Measurements from ENCODE around the gene SYNGR3.
"Not testable (repeated sequence)": the region's sequence is repeated elsewhere in the genome, so short reads cannot be mapped to it uniquely, and the experiment has no call there.

Gene SYNGR3

DNA sequence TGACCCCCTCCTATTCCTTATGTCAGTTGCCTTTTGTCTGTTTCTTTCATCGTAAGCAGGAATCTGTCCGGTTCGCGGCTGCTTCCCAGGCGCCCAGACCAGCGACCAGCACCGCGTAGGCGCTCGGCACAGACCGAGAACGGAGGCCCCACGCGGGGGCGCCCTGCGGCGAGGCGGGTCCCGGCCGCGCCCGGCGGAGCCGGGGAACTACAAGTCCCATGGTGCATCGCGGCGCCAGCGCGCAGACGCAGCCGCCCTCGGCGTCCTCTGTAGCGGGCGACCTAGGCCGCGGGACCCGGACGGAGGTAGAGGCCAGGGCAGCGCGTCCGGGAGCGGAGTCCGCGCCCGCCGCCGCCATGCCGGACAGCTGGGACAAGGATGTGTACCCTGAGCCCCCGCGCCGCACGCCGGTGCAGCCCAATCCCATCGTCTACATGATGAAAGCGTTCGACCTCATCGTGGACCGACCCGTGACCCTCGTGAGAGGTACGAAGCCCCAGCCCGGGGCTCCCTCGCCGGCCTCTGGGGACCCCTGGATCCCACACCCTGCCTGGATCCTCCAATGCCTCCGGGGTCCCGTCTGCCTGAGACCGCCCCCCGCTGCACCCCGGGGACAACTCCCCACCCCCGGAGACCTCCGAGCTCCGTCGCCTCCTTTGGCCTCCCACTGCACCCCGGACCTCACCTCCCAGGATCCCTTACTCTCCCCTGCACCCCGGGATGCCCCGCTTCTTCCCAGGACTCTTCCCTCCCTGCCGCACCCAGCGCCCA lies 30.3 kb upstream of the SYNGR3 start, which contains the start of gene NDUFB10:
Gene NDUFB10 (plus strand): TSS at position 270 of the 771 bp plus-strand sequence. CDS start 87 bp downstream, at position 357.
- peak; percentile 83 to 88 for DNase-seq

- DNase-seq: peak; percentile 51 to 77
Observed at GRCh38 chr16:1960665-1961630, 28.8 kb upstream of the SYNGR3 start.

DNA sequence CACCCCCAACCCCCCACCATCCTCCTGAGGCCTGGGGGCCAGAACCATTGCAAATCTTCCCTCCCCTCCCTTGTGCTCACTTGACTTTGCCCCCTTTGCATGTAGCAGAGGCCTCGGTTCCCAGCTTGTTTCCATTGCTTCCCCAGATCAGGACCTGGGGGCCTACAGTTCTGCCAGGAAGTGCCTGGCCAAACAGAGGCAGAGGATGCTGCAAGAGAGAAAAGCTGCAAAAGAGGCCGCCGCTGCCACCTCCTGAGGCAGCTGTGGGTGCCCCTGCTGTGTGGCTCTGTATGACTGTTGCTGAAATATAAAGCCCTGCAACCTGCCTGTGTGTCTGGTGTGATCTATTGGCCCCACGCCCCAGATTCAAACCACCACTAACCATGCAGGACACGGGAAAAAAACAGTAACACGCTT lies 28.1 kb upstream of the SYNGR3 start:
- DNase-seq: peak in 1 of 2 experiments; percentile 26

DNA sequence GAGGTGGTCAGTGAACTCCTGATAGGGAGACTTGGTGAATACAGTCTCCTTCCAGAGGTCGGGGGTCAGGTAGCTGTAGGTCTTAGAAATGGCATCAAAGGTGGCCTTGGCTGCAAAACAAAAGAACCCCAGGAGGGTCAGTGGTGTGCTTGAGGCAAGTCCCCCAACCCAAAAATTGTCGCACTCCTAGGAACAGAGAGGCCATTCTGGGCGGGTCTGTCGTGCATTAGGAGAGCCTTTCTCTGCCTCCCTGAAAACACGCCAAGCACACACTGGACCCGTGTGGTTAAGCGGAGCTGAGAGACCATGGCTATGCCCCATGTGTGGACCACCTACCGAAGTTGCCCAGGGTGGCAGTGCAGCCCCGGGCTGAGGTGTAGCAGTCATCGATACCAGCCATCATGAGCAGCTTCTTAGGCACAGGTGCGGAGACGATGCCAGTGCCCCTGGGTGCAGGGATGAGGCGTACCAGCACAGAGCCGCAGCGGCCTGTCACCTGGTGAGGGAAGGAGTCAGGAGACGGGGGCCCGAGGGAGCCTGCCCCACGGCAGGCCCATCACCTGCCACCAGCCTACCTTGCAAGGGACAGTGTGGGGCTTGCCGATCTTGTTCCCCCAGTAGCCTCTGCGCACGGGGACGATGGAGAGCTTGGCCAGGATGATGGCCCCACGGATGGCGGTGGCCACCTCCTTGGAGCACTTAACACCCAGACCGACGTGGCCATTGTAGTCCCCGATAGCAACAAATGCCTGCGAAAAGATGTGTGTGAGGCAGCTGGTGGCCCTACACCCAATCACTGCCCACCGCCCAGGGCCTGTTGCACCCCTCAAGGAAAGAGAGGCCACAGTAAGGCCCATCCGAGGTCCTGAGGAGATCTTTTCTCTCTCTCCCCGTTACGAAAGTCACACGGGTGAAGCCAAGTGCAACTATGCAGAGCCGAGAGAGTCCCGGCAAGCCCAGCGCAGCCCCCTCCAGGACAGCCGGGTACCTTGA lies 27.3 kb upstream of the SYNGR3 start:
- DNase-seq: not testable (repeated sequence)

DNA sequence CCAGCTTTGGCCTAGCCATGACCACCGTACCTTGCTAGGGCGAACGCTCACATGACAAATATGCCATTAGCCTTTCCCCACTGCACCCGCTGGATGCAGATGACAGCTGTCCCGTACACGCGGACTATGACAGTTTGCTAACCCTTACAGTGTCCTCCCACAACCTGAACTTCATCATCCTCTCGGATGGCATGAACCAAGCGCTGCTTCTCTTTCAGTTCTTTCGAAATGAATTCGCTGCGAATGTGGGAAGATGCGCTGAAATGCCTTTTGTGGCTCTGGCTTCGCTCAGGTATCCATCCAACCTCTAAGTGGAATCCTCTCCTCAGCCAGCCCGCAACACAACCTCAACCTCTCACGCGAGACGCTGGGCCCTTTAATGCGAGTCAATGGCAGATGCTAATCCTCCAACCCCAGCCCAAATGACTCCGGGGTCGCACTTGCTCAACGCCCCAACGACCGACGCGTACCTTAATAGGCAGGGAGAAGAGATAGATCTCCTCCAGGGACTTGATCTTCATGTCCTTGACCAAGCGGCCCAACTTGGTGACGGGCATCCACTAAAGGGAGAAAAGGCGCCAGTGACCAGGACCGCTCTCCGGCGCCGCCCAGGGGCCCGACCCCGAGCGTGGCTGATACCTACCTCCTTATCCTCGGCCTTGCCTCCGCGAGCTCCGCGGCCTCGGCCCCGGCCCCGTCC lies 25.8 kb upstream of the SYNGR3 start:
- DNase-seq: peak; percentile 46

DNA sequence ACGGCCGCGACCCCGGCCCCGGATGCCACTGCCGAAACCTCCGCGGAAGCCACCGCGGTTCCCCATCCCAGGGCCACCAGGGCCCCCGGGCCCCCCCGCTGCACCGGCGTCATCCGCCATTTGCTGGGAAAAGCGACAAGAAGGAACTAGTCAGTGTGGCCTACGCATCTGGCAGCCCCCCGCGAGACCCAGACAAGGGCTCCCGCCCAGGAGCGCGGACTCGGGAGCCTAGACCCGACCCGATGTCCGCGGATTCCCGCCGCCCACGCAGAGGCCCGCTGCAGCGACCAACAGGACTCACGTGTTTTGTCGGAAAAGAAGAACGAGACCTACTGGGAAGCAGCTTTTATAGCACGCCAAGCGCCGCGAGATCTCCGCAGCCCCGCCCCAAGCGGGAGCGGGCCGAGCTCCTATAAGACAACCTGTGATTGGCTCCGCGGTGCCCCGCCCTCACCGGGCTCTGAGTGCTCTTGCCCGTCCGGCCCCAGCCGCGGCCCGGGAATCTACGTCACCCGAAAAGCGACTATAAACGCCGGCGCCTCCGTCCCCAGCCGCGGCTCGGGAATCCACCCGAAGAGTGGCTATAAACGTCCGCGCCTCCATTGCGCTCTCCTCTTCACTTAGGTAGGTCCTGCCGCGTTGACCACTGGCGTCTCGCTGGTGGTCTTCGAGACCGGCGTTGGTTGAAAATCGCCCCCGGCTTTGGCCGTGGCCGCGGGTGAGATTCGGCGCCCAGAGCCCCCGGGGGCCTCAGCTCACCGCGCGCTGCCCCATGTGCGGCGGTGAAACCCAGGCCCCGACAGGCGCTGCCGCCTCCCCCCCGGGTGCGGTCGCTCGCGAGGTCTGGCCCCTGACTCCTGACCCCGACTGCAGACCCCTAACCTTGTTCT lies 25.0 kb upstream of the SYNGR3 start, which contains the start of gene RPS2:
Gene RPS2 (minus strand): TSS at position 321 of the 890 bp plus-strand sequence. CDS start 201 bp downstream, at position 120.
- peak; percentile 98 for DNase-seq

GRCh38 chr16:1965396-1966001 lies 24.3 kb upstream of the SYNGR3 start:
- DNase-seq: no peak

- no peak for DNase-seq
Observed at GRCh38 chr16:1966460-1966859, 23.3 kb upstream of the SYNGR3 start, which contains the start of gene RNF151. Gene RNF151 (plus strand): TSS chr16:1966856. CDS start chr16:1966882, 26 bp downstream.

- DNase-seq: no peak
Observed at GRCh38 chr16:1968146-1968953, 21.4 kb upstream of the SYNGR3 start.

- DNase-seq: peak; percentile 92 to 95
Observed at GRCh38 chr16:1971796-1972489, 17.8 kb upstream of the SYNGR3 start, which contains the start of gene TBL3. Gene TBL3 (plus strand): TSS chr16:1972053. CDS start chr16:1972165, 112 bp downstream.

GRCh38 chr16:1972490-1972877 lies 17.3 kb upstream of the SYNGR3 start:
- DNase-seq: no peak

DNA sequence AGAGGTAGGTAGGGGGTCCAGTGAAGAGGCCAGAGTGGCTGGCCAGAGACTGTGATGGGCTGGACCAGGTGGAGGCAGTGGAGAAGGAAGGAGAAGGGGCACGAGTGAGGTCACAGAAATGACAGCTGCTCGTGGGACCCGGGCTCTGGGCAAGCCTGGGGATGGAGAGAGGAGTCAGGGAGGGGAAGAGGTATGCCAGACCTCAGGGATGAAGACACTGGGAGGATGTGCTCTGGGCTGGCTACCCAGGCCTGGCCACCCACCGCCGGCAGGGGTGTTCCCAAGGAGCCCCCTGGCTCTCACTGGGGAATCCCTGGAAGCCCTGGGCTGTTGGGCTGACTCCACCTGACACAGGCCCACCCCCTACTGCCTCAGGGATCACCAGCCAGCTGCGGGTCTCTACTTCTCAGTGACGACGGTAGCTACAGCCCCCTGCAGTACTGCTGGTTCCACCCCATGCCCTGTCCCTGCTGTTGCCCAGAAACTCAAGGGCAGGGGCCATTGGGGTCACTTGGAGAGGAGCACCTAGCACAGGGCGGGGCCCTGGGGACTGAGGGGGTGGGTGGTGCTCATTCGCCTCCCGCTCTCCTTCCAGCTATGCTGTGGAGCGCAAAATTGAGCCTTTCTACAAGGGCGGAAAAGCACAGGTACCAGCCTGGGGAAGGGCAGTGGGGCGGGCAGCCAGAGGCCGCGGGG lies 16.2 kb upstream of the SYNGR3 start:
- DNase-seq: no peak

- no peak for DNase-seq
Observed at GRCh38 chr16:1974157-1975070, 15.4 kb upstream of the SYNGR3 start.

- DNase-seq: no peak
Observed at GRCh38 chr16:1975432-1976215, 14.1 kb upstream of the SYNGR3 start.

DNA sequence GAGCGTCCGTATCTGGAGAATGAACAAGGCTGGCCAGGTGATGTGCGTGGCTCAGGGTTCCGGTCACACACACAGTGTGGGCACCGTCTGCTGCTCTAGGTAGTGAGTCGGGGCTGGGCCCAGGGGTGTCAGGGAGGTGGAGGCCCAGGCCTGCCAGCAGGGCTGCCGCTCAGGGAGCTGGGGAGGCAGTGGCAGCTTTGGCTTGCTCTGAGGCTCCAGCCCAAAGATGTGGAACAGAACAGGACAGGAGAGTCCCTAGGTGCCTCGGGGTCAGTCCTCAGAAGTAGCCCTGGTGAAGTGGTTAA lies 13.6 kb upstream of the SYNGR3 start:
- no peak for DNase-seq
